Globus pallidus (tissue), 1 donor: ENCODE results near the gene TLX3.
"Not testable (repeated sequence)": the region's sequence is repeated elsewhere in the genome, so short reads cannot be mapped to it uniquely, and the experiment has no call there.

Experiments
- DNase-seq: peaks from one replicate; pipeline ENCODE4 v3.0.0-alpha.2; 2015; ENCODE audit warnings: low spot score

Gene TLX3

GRCh38 chr5:171323806-171324632, 15.0 kb downstream of the TLX3 start:
- DNase-seq, result no peak

- no peak for DNase-seq
Observed at GRCh38 chr5:171330021-171330420, 21.0 kb downstream of the TLX3 start.

GRCh38 chr5:171335616-171336015, 26.6 kb downstream of the TLX3 start:
- no peak for DNase-seq

- DNase-seq, result peak; percentile 48
Observed at GRCh38 chr5:171336521-171337209, 27.6 kb downstream of the TLX3 start.

- no peak for DNase-seq
Observed at GRCh38 chr5:171337210-171337569, 28.1 kb downstream of the TLX3 start.

- no peak for DNase-seq
Observed at GRCh38 chr5:171340042-171340441, 31.0 kb downstream of the TLX3 start.

GRCh38 chr5:171340491-171340890, 31.4 kb downstream of the TLX3 start:
- no peak for DNase-seq

GRCh38 chr5:171342362-171343111, 33.5 kb downstream of the TLX3 start:
- peak; percentile 37 for DNase-seq

- DNase-seq, result no peak
Observed at GRCh38 chr5:171344936-171345608, 36.0 kb downstream of the TLX3 start.

GRCh38 chr5:171351536-171352073, 42.6 kb downstream of the TLX3 start:
- DNase-seq, result no peak

GRCh38 chr5:171355302-171355724, 46.3 kb downstream of the TLX3 start:
- DNase-seq, result no peak

- no peak for DNase-seq
Observed at GRCh38 chr5:171357843-171358242, 48.8 kb downstream of the TLX3 start.

- DNase-seq, result not testable (repeated sequence)
Observed at GRCh38 chr5:171361151-171361550, 52.1 kb downstream of the TLX3 start.
